ENCODE results near the gene CNR2. TPM values are rescaled to one million over a fixed set of nuclear protein-coding genes. Genes with fewer than 3 reads are reported as not detected.

Gene CNR2
- total RNA-seq, 1 experiment from 2014 or later: not detected

- ChIA-PET CTCF (no interaction called here), POLR2A (ENCODE audit: low non-redundant PET) (no interaction called here)
- H3K36me3 ChIP-seq (ENCODE audit: insufficient read depth, low read length, poor library complexity, severe bottlenecking): no peaks in the 10 kb centered on the region
- no peaks in the 10 kb centered on the region for H3K9me3 ChIP-seq (ENCODE audit: low read depth, low read length, poor library complexity, severe bottlenecking)
- no peak overlapping the region for H3K4me3 ChIP-seq (ENCODE audit: low read depth, low read length, poor library complexity, severe bottlenecking)
- DNase-seq (ENCODE audit: low spot score): no peak
- TF ChIP-seq, protein P1, sequence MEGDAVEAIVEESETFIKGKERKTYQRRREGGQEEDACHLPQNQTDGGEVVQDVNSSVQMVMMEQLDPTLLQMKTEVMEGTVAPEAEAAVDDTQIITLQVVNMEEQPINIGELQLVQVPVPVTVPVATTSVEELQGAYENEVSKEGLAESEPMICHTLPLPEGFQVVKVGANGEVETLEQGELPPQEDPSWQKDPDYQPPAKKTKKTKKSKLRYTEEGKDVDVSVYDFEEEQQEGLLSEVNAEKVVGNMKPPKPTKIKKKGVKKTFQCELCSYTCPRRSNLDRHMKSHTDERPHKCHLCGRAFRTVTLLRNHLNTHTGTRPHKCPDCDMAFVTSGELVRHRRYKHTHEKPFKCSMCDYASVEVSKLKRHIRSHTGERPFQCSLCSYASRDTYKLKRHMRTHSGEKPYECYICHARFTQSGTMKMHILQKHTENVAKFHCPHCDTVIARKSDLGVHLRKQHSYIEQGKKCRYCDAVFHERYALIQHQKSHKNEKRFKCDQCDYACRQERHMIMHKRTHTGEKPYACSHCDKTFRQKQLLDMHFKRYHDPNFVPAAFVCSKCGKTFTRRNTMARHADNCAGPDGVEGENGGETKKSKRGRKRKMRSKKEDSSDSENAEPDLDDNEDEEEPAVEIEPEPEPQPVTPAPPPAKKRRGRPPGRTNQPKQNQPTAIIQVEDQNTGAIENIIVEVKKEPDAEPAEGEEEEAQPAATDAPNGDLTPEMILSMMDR (conservative IDR thresholded peaks at IDR 0.05; ENCODE audit: low read depth, low read length): no peak
- no peak for TF ChIP-seq EZH2 (IDR thresholded peaks at IDR 0.05; ENCODE audit: borderline replicate concordance, low read depth, low read length, poor library complexity, severe bottlenecking)
- no peaks in the 10 kb centered on the region for H3K4me1 ChIP-seq (ENCODE audit: insufficient read depth, low read length, poor library complexity, severe bottlenecking)
- H3K27ac ChIP-seq (ENCODE audit: low read depth, low read length, poor library complexity, severe bottlenecking): no peak overlapping the region
- no TSS peak for BruUV-seq (replicated peaks)
- intact Hi-C loops (cut with micrococcal nuclease; ENCODE audit: unreplicated experiment): no loop called here
- H3K27me3 ChIP-seq (replicated peaks; ENCODE audit: insufficient read depth, low read depth, low read length, poor library complexity): no peaks in the 10 kb centered on the region
These were observed 11.4 kb upstream of the CNR2 start for GRCh38 chr1:23924601-23925000.

- ChIA-PET CTCF (no interaction called here), POLR2A (ENCODE audit: low non-redundant PET) (no interaction called here)
- intact Hi-C loops (cut with micrococcal nuclease; ENCODE audit: unreplicated experiment): no loop called here
These were observed 10.7 kb upstream of the CNR2 start for GRCh38 chr1:23923592-23924499.

DNA sequence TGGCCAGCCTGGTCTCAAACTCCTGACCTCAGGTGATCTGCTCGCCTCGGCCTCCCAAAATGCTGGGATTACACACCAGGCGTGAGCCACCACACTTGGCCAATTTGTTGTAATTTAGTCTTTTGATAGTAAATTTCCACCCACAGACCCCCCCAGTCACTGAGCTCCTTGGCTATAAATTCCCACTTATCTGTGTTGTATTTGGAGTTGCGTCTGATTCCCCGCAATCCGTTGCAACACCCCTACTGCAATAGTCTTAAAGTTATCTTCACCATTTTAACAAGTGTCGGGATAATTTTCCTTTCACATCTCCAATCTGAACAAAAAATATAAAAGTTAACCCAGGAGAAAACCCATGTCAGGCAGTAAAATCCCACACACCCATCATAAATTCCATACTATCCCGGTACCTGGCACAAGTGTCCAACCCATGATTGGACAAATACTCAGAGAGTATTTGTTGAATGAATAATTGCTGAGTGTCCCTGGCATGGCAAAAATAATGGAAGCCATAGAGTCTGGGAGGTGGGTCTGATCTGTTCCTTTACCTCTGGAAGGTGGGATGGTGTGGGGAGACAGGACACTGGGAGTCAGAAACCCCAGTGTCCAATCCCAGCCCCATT is 9.3 kb upstream of the CNR2 start:
- Histone ChIP-seq H3K27ac (ENCODE audit: low read depth, low read length, poor library complexity, severe bottlenecking) (no peak overlapping the region), H3K9me3 (ENCODE audit: low read depth, low read length, poor library complexity, severe bottlenecking) (no peaks in the 10 kb centered on the region), H3K4me1 (ENCODE audit: insufficient read depth, low read length, poor library complexity, severe bottlenecking) (no peaks in the 10 kb centered on the region), H3K4me3 (ENCODE audit: low read depth, low read length, poor library complexity, severe bottlenecking) (no peak overlapping the region), H3K27me3 (replicated peaks; ENCODE audit: insufficient read depth, low read depth, low read length, poor library complexity) (no peaks in the 10 kb centered on the region), H3K36me3 (ENCODE audit: insufficient read depth, low read length, poor library complexity, severe bottlenecking) (no peaks in the 10 kb centered on the region)
- ChIA-PET POLR2A (ENCODE audit: low non-redundant PET) (no interaction called here), CTCF (no interaction called here)
- DNase-seq (ENCODE audit: low spot score): no peak
- no TSS peak for BruUV-seq (replicated peaks)
- TF ChIP-seq, protein P1 (conservative IDR thresholded peaks at IDR 0.05; ENCODE audit: low read depth, low read length): no peak
- no peak for TF ChIP-seq EZH2 (IDR thresholded peaks at IDR 0.05; ENCODE audit: borderline replicate concordance, low read depth, low read length, poor library complexity, severe bottlenecking)
- intact Hi-C loops (cut with micrococcal nuclease; ENCODE audit: unreplicated experiment): no loop called here

More at GRCh38 chr1:23923592-23924499, 10.7 kb upstream of the CNR2 start:
- no peaks in the 10 kb centered on the region for H3K4me1 ChIP-seq (ENCODE audit: insufficient read depth, low read length, poor library complexity, severe bottlenecking)
- no peak overlapping the region for H3K4me3 ChIP-seq (ENCODE audit: low read depth, low read length, poor library complexity, severe bottlenecking)
- BruUV-seq (replicated peaks): no TSS peak
- no peak for TF ChIP-seq EZH2 (IDR thresholded peaks at IDR 0.05; ENCODE audit: borderline replicate concordance, low read depth, low read length, poor library complexity, severe bottlenecking)
- TF ChIP-seq, protein P1 (conservative IDR thresholded peaks at IDR 0.05; ENCODE audit: low read depth, low read length): no peak
- no peaks in the 10 kb centered on the region for H3K9me3 ChIP-seq (ENCODE audit: low read depth, low read length, poor library complexity, severe bottlenecking)
- DNase-seq (ENCODE audit: low spot score): no peak
- H3K27ac ChIP-seq (ENCODE audit: low read depth, low read length, poor library complexity, severe bottlenecking): no peak overlapping the region
- H3K27me3 ChIP-seq (replicated peaks; ENCODE audit: insufficient read depth, low read depth, low read length, poor library complexity): no peaks in the 10 kb centered on the region
- no peaks in the 10 kb centered on the region for H3K36me3 ChIP-seq (ENCODE audit: insufficient read depth, low read length, poor library complexity, severe bottlenecking)

Data from A673 (cell line).